Liver (tissue), 3 donors: ENCODE results near the gene IL6.

Experiments
- EGR1 ChIP-seq, 2 donors: IDR thresholded peaks; 2 replicates each; pipeline ENCODE4 v1.6.1; 2016 to 2018; ENCODE audit warnings: antibody characterized with exemption in 2 of 2, low read depth in 2 of 2
- RAD21 ChIP-seq, 2 donors: IDR thresholded peaks; 2 replicates each; pipeline ENCODE4 v1.6.1; 2016; ENCODE audit warnings: antibody characterized with exemption in 2 of 2, mild to moderate bottlenecking in 2 of 2
- YY1 ChIP-seq: IDR thresholded peaks from 2 replicates; pipeline ENCODE4 v1.6.1; 2016; ENCODE audit warnings: antibody characterized with exemption, mild to moderate bottlenecking
- TF ChIP-seq, protein P1 (sequence below): fragments of 150-350 bp; IDR thresholded peaks from 2 replicates; pipeline ENCODE4 v1.5.1; 2017; ENCODE audit warnings: improper control_type of control experiment, low read depth, low read length; ENCODE audit not compliant: missing input control
- TF ChIP-seq, protein P2 (sequence below): IDR thresholded peaks from 2 replicates; pipeline ENCODE4 v1.6.1; 2016; ENCODE audit warnings: antibody characterized with exemption
- TF ChIP-seq, protein P3 (sequence below): IDR thresholded peaks from 2 replicates; pipeline ENCODE4 v1.6.1; 2016; ENCODE audit warnings: antibody characterized with exemption
- donor health status: healthy.
- donor health status: healthy.

- TF ChIP-seq, protein P1, sequence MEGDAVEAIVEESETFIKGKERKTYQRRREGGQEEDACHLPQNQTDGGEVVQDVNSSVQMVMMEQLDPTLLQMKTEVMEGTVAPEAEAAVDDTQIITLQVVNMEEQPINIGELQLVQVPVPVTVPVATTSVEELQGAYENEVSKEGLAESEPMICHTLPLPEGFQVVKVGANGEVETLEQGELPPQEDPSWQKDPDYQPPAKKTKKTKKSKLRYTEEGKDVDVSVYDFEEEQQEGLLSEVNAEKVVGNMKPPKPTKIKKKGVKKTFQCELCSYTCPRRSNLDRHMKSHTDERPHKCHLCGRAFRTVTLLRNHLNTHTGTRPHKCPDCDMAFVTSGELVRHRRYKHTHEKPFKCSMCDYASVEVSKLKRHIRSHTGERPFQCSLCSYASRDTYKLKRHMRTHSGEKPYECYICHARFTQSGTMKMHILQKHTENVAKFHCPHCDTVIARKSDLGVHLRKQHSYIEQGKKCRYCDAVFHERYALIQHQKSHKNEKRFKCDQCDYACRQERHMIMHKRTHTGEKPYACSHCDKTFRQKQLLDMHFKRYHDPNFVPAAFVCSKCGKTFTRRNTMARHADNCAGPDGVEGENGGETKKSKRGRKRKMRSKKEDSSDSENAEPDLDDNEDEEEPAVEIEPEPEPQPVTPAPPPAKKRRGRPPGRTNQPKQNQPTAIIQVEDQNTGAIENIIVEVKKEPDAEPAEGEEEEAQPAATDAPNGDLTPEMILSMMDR = no peak
- TF ChIP-seq RAD21 (IDR thresholded peaks at IDR 0.05) (no peak), EGR1 (IDR thresholded peaks at IDR 0.05; ENCODE audit: low read depth in 2 of 2) (no peak), YY1 (no peak)
- TF ChIP-seq, protein P2, sequence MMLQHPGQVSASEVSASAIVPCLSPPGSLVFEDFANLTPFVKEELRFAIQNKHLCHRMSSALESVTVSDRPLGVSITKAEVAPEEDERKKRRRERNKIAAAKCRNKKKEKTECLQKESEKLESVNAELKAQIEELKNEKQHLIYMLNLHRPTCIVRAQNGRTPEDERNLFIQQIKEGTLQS = no peak
- TF ChIP-seq, protein P3, sequence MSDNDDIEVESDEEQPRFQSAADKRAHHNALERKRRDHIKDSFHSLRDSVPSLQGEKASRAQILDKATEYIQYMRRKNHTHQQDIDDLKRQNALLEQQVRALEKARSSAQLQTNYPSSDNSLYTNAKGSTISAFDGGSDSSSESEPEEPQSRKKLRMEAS = no peak
Observed at GRCh38 chr7:22698767-22699166, 28.2 kb upstream of the IL6 start.
